Prostate gland (tissue), 2 donors: Measurements from ENCODE around the gene TMTC3. TPM values are rescaled to one million over a fixed set of nuclear protein-coding genes. Genes with fewer than 3 reads are reported as not detected.
A peak's percentile ranks its signal among the peaks of the same experiment; 100 is the strongest.

Experiments used
- DNase-seq: peaks from one replicate; pipeline ENCODE4 v3.0.0-alpha.2; 2019; ENCODE audit warnings: low spot score
- H3K27ac ChIP-seq, 2 donors: fragments of 200-600 bp; sonication (generic); 2 replicates each; pipeline ENCODE4 v1.5.1; 2017 to 2019
- H3K27me3 ChIP-seq: fragments of 200-600 bp; sonication (generic); replicated peaks from 2 replicates; pipeline ENCODE4 v1.5.1; 2019; ENCODE audit not compliant: insufficient read depth
- H3K36me3 ChIP-seq, 2 donors: fragments of 200-600 bp; sonication (generic); 1 replicate in 1 of 2; 2 replicates in 1 of 2; pipeline versions ENCODE4 v1.5.1 to v1.8.1; 2017 to 2019
- H3K4me1 ChIP-seq: fragments of 200-600 bp; sonication (generic); replicated peaks from 2 replicates; pipeline ENCODE4 v1.5.1; 2019
- H3K4me3 ChIP-seq, 2 donors: fragments of 200-600 bp; sonication (generic); 2 replicates each; pipeline ENCODE4 v1.5.1; 2017 to 2019
- H3K9me3 ChIP-seq: fragments of 200-600 bp; sonication (generic); 2 replicates; pipeline ENCODE4 v1.5.1; 2017
- CTCF ChIP-seq, 4 experiments: fragments of 200-600 bp in 2 of 4; fragments of 450-650 bp in 2 of 4; sonication (generic) in 2 of 4; IDR thresholded peaks; 1 replicate in 3 of 4; 2 replicates in 1 of 4; pipeline ENCODE4 v1.5.1; 2016 to 2019; ENCODE audit warnings: antibody characterized with exemption in 4 of 4, mild to moderate bottlenecking in 2 of 4, moderate library complexity in 2 of 4
- POLR2A ChIP-seq: fragments of 450-650 bp; IDR thresholded peaks from one replicate; pipeline ENCODE4 v1.6.1; 2016; ENCODE audit warnings: antibody characterized with exemption, mild to moderate bottlenecking
- POLR2AphosphoS5 ChIP-seq: sonication (generic); formaldehyde crosslinking; IDR thresholded peaks from one replicate; pipeline ENCODE4 v1.6.1; 2017; ENCODE audit warnings: antibody characterized with exemption
- WGBS: methylation state at CpG from one replicate; pipeline ENCODE4 v1.1.5; 2018; 5-methylcytosine and 5-hydroxymethylcytosine counted together
- intact Hi-C: fragments of 100-400 bp; cut with DNase I; formaldehyde crosslinking; loops from one replicate; pipeline ENCODE4 v1.14.2; 2022
- total RNA-seq, 2 donors: library from RNA; depleted of rRNA; stranded (reverse); fragments of >200 nt; gene quantifications; one replicate each; pipeline ENCODE4 v1.1.0, GENCODE V29; 2016

TMTC3 gene
- total RNA-seq, 2 donors from 2014 or later, result 15.1 to 23.6 TPM

GRCh38 chr12:88172844-88173407, 30.8 kb downstream of the TMTC3 start:
- no peak for DNase-seq
- no peak overlapping the region for H3K4me3 ChIP-seq
- TF ChIP-seq POLR2AphosphoS5, result peak; percentile 10
- no peak for TF ChIP-seq POLR2A
- no peak overlapping the region for H3K27ac ChIP-seq
- no peaks in the 10 kb centered on the region for H3K9me3 ChIP-seq
- no peaks in the 10 kb centered on the region for H3K27me3 ChIP-seq
- intact Hi-C loops, result no loop called here
- H3K4me1 ChIP-seq, result no peaks in the 10 kb centered on the region
- no peaks in the 10 kb centered on the region for H3K36me3 ChIP-seq

GRCh38 chr12:88175544-88175943, 33.4 kb downstream of the TMTC3 start:
- H3K27ac ChIP-seq, result no peak overlapping the region
- H3K36me3 ChIP-seq, result no peaks in the 10 kb centered on the region
- WGBS, result 96% methylated on average over 3 of the region's 3 CpGs
- intact Hi-C loops, result no loop called here
- H3K4me3 ChIP-seq, result no peak overlapping the region
- TF ChIP-seq POLR2A, result no peak
- TF ChIP-seq POLR2AphosphoS5, result no peak
- TF ChIP-seq CTCF (IDR thresholded peaks at IDR 0.05), result no peak
- DNase-seq, result no peak
- no peaks in the 10 kb centered on the region for H3K4me1 ChIP-seq
- no peaks in the 10 kb centered on the region for H3K27me3 ChIP-seq
- no peaks in the 10 kb centered on the region for H3K9me3 ChIP-seq

- H3K4me1 ChIP-seq, result no peaks in the 10 kb centered on the region
- no peaks in the 10 kb centered on the region for H3K27me3 ChIP-seq
- no peak overlapping the region for H3K27ac ChIP-seq
- no peaks in the 10 kb centered on the region for H3K9me3 ChIP-seq
- intact Hi-C loops, result no loop called here
- no peaks in the 10 kb centered on the region for H3K36me3 ChIP-seq
- no peak overlapping the region for H3K4me3 ChIP-seq
- TF ChIP-seq POLR2A (no peak), POLR2AphosphoS5 (no peak), CTCF (IDR thresholded peaks at IDR 0.05) (no peak)
- DNase-seq, result no peak
- whole genome bisulfite sequencing, result 72% methylated on average over 6 of the region's 6 CpGs
These were observed 37.4 kb downstream of the TMTC3 start for GRCh38 chr12:88179436-88180014.

- WGBS, result 72% methylated on average over 3 of the region's 3 CpGs
- intact Hi-C loops, result no loop called here
- no peak for DNase-seq
- H3K27ac ChIP-seq, result no peak overlapping the region
- H3K36me3 ChIP-seq, result no peaks in the 10 kb centered on the region
- no peaks in the 10 kb centered on the region for H3K9me3 ChIP-seq
- H3K4me3 ChIP-seq, result no peak overlapping the region
- TF ChIP-seq CTCF (IDR thresholded peaks at IDR 0.05) (no peak), POLR2A (no peak), POLR2AphosphoS5 (no peak)
- H3K4me1 ChIP-seq, result no peaks in the 10 kb centered on the region
- H3K27me3 ChIP-seq, result no peaks in the 10 kb centered on the region
These were observed 39.8 kb downstream of the TMTC3 start for GRCh38 chr12:88181881-88182280.

GRCh38 chr12:88182416-88182815, 40.3 kb downstream of the TMTC3 start:
- Histone ChIP-seq H3K4me3 (no peak overlapping the region), H3K36me3 (no peaks in the 10 kb centered on the region), H3K9me3 (no peaks in the 10 kb centered on the region), H3K27me3 (no peaks in the 10 kb centered on the region), H3K4me1 (no peaks in the 10 kb centered on the region), H3K27ac (no peak overlapping the region)
- no peak for TF ChIP-seq CTCF (IDR thresholded peaks at IDR 0.05)
- TF ChIP-seq POLR2A, result no peak
- TF ChIP-seq POLR2AphosphoS5, result no peak
- 64% methylated on average over 3 of the region's 3 CpGs for WGBS
- DNase-seq, result no peak
- intact Hi-C loops, result no loop called here
